ENCODE data around the gene MARCHF4. TPM values are rescaled to one million over a fixed set of nuclear protein-coding genes. Genes with fewer than 3 reads are reported as not detected.

The MARCHF4 gene
- total RNA-seq, result 13.6 TPM

DNA sequence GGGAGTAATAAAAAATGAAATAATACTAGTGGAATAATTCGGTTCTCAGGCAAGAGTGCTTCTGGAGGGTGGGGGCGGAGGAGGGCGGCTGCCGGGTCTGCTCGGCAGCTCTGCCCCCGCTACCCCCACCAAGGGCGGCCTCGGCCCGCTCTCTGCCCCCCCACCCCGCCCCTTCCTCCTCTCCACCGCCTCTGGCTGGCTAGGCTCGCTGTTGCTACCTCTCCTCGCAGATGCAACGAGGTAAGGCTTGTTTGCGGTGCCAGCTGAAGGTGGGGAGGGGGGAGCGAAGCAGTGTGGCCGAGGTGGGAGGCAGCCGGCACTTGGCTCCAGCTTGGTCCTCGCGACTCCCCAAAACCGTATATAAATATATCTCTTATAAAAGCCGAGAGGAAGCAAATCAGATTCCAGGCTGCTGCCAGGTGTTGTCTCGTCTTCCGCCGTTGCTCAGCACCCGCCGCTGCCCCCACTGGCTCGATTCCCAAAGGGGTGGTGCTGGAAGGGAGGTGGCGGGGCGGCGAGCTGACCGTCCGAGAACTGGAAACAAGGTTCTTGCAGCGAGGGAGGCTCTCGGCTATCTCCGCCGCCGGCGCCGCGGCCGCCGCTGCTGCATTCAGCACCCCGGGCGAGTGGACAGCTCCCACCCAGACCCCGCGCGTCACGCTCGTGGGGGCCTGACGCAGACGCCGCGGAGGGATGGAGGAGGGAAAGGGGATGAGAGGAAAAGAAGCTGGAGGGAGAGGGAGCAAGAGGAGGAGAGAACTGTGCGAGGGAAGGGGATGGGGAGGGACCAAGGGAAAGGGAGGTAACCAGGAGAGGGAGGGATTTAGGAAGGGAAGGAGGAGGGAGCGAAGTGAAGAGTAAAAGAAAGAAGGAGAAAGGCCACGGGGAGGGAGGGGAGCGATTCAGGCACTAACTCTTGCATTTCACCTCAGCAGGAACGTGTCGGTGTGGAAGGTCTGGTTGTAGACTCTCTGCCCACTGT lies at the start of gene MARCHF4:
MARCHF4 (minus strand) TSS at position 763 of the 982 bp plus-strand sequence. CDS start 2,223 bp downstream, outside the sequence.

DNA sequence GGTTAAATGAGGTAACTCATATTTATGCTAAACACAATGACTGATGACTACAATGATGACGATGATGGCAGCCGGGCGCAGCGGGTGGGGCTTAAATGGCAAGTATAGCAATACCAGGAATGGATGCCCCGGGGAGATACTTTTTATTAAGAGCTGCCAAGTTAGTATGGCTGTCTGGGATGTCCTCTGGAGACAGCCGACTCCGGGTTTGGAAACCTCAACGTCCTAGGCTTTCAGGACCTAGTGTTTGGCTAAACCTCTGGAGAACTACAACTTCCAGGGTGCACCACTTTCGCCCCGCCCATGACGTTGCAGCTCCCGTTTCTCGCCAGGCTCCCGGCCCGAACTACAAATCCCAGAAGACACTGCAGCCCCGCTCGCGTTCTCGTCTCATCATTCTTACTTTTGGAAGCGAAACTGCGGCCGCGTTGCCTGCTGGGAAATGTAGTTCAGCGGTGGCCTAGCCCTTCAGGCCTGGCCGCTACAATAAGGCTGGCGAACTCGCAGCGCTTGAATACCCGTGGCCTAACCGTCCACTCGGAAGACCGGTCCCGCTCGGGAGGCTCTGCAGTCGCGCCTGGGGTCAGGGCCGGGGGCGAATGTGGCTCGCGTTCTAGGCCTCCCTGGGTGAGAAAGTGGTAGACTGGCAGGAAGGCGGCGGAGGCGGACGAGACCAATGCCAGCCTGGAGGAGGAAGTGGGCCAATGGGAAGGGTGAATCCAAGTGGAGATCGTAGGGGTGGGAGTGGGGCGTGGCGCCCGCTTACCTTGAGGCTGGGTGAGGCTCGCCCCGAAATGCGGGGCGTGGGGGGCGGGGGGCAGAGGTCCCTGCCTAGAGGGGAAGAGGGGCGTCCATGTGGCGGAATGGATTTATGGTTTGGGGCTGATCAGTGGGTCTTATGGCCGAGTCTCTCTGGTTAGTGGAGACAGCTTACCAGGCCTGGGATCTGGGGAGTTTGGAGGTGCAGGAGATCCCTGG lies 40.0 kb upstream of the MARCHF4 start, which contains the start of gene SMARCAL1:
SMARCAL1 (plus strand) TSS at position 463 of the 978 bp plus-strand sequence. CDS start 2,221 bp downstream, outside the sequence.

Small RNA genes within 50 kb of the gene (small RNA-seq; reads per million reads assigned to genes)
- not detected for gene RF00019

Other genes starting within 250 kb of the MARCHF4 start
- gene SMARCAL1, start 40.0 kb upstream of the MARCHF4 start, total RNA-seq, result 10.8 TPM
- gene RPL37A, start 126.4 kb upstream of the MARCHF4 start, total RNA-seq, result 3,287 TPM